ENCODE data around the gene OR9A4. TPM values are rescaled to one million over a fixed set of nuclear protein-coding genes. Genes with fewer than 3 reads are reported as not detected.

The OR9A4 gene
- total RNA-seq, 2 donors from 2014 or later, result not detected

DNA sequence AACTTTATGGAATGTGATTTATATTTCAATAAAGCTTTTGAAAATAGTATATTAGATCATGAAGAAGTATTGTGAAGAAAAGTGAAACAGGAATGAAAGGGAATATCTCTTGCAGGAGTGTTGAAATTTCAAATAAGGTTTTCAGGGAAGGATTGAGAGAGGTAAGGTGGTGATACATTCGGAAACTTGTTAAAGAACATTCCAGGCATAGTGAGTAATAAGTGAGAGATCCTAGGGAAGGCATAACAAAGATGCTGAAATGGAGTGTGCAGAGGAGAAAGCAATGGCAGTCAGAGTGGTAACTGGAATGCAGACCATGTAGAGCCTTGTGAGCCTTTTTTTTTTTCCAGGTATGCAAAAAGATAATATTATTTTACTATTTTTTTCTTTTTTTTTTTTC, 4.1 kb downstream of the OR9A4 start:
- 95% methylated on average over 1 of the region's 1 CpG for WGBS
- no peaks in the 10 kb centered on the region for H3K4me1 ChIP-seq (replicated peaks)
- H3K9me3 ChIP-seq, result no peaks in the 10 kb centered on the region
- no peak for DNase-seq (ENCODE audit: low spot score)
- H3K27me3 ChIP-seq (replicated peaks; ENCODE audit: insufficient read depth), result no peaks in the 10 kb centered on the region
- TF ChIP-seq POLR2A (IDR thresholded peaks at IDR 0.05) (no peak), CTCF (IDR thresholded peaks at IDR 0.05) (no peak), POLR2AphosphoS5 (IDR thresholded peaks at IDR 0.05) (no peak)
- H3K4me3 ChIP-seq, result no peak overlapping the region
- no peaks in the 10 kb centered on the region for H3K36me3 ChIP-seq
- intact Hi-C loops (cut with DNase I), result no loop called here
- H3K27ac ChIP-seq, result no peak overlapping the region

GRCh38 chr7:141928146-141928844, 12.1 kb downstream of the OR9A4 start:
- H3K27ac ChIP-seq, result no peak overlapping the region
- TF ChIP-seq CTCF (IDR thresholded peaks at IDR 0.05), result no peak
- TF ChIP-seq POLR2AphosphoS5 (IDR thresholded peaks at IDR 0.05), result no peak
- no peak for TF ChIP-seq POLR2A (IDR thresholded peaks at IDR 0.05)

GRCh38 chr7:141928845-141929195, 12.6 kb downstream of the OR9A4 start:
- no peaks in the 10 kb centered on the region for H3K4me1 ChIP-seq (replicated peaks)
- H3K36me3 ChIP-seq, result no peaks in the 10 kb centered on the region
- H3K27ac ChIP-seq, result no peak overlapping the region
- no peaks in the 10 kb centered on the region for H3K27me3 ChIP-seq (replicated peaks; ENCODE audit: insufficient read depth)
- WGBS, result 86% methylated on average over 3 of the region's 3 CpGs
- intact Hi-C loops (cut with DNase I), result no loop called here
- TF ChIP-seq POLR2A (IDR thresholded peaks at IDR 0.05) (no peak), POLR2AphosphoS5 (IDR thresholded peaks at IDR 0.05) (no peak), CTCF (IDR thresholded peaks at IDR 0.05) (no peak)
- no peak overlapping the region for H3K4me3 ChIP-seq
- no peaks in the 10 kb centered on the region for H3K9me3 ChIP-seq
- no peak for DNase-seq (ENCODE audit: low spot score)

More at GRCh38 chr7:141928146-141928844, 12.1 kb downstream of the OR9A4 start:
- H3K36me3 ChIP-seq, result no peaks in the 10 kb centered on the region
- no peak overlapping the region for H3K4me3 ChIP-seq
- no peaks in the 10 kb centered on the region for H3K9me3 ChIP-seq
- H3K27me3 ChIP-seq (replicated peaks; ENCODE audit: insufficient read depth), result no peaks in the 10 kb centered on the region
- 75% methylated on average over 2 of the region's 2 CpGs for WGBS
- intact Hi-C loops (cut with DNase I), result no loop called here
- DNase-seq (ENCODE audit: low spot score), result no peak
- no peaks in the 10 kb centered on the region for H3K4me1 ChIP-seq (replicated peaks)

DNA sequence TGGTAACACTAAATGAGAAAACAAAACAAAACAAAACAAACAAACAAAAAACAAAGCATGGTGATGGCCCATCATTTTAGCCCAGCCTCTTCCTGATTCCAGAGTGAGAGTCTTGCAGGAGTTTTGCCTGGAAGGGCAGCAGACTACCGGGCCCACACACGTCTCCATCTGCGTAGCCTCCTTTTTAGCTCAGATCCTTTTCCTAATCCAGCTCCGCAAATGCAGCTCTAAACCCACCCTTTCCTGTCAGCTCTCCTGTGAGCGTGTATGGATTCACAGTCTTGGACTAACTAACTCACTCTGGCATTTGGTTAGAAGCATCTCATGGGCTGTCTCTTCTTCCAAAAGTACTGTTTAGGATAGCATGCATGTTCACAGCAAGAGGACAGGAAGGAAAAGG, 14.0 kb downstream of the OR9A4 start:
- no peak overlapping the region for H3K4me3 ChIP-seq
- no peaks in the 10 kb centered on the region for H3K4me1 ChIP-seq (replicated peaks)
- TF ChIP-seq POLR2A (IDR thresholded peaks at IDR 0.05), result no peak
- no peak for TF ChIP-seq POLR2AphosphoS5 (IDR thresholded peaks at IDR 0.05)
- no peak for TF ChIP-seq CTCF (IDR thresholded peaks at IDR 0.05)
- WGBS, result 69% methylated on average over 5 of the region's 5 CpGs
- H3K9me3 ChIP-seq, result no peaks in the 10 kb centered on the region
- H3K27me3 ChIP-seq (replicated peaks; ENCODE audit: insufficient read depth), result no peaks in the 10 kb centered on the region
- DNase-seq (ENCODE audit: low spot score), result no peak
- intact Hi-C loops (cut with DNase I), result no loop called here
- H3K36me3 ChIP-seq, result no peaks in the 10 kb centered on the region
- H3K27ac ChIP-seq, result no peak overlapping the region

- H3K27ac ChIP-seq, result no peak overlapping the region
- no peaks in the 10 kb centered on the region for H3K9me3 ChIP-seq
- no peaks in the 10 kb centered on the region for H3K36me3 ChIP-seq
- TF ChIP-seq CTCF (IDR thresholded peaks at IDR 0.05) (no peak), POLR2AphosphoS5 (IDR thresholded peaks at IDR 0.05) (no peak), POLR2A (IDR thresholded peaks at IDR 0.05) (no peak)
- intact Hi-C loops (cut with DNase I), result no loop called here
- no peak overlapping the region for H3K4me3 ChIP-seq
- no peak for DNase-seq (ENCODE audit: low spot score)
- H3K4me1 ChIP-seq (replicated peaks), result no peaks in the 10 kb centered on the region
- H3K27me3 ChIP-seq (replicated peaks; ENCODE audit: insufficient read depth), result no peaks in the 10 kb centered on the region
- 95% methylated on average over 3 of the region's 3 CpGs for WGBS
These were observed 24.9 kb downstream of the OR9A4 start for GRCh38 chr7:141941075-141941474.
